Activated T-helper 2 cell treated with anti-CD3 and anti-CD28 coated beads, Interferon-gamma antibody, Interleukin-2, Interleukin-4, amounts not matched to agents 10 μg/mL and 5 μg/mL and 100 μg/mL, durations not matched to agents 14 hours and 24 hours and 36 hours (primary cell): ENCODE results near the gene CLTCL1. TPM values are rescaled to one million over a fixed set of nuclear protein-coding genes. Genes with fewer than 3 reads are reported as not detected.

ENCODE experiments used
- DNase-seq: peaks from one replicate; pipeline ENCODE4 v3.0.0; 2021; ENCODE audit warnings: low spot score
- H3K27ac Mint-ChIP-seq: one replicate; pipeline ENCODE4 v1.8.0; 2021; ENCODE audit warnings: mixed read lengths
- H3K27me3 Mint-ChIP-seq: one replicate; pipeline ENCODE4 v1.8.0; 2021; ENCODE audit warnings: low read depth, mixed read lengths
- H3K36me3 Mint-ChIP-seq: one replicate; pipeline ENCODE4 v1.8.0; 2021; ENCODE audit warnings: low read depth, mixed read lengths
- H3K4me1 Mint-ChIP-seq: one replicate; pipeline ENCODE4 v1.8.0; 2021; ENCODE audit warnings: low read depth, mixed read lengths
- H3K4me3 Mint-ChIP-seq: one replicate; pipeline ENCODE4 v1.8.0; 2021; ENCODE audit warnings: low read depth, mild to moderate bottlenecking, moderate library complexity, mixed read lengths
- H3K9me3 Mint-ChIP-seq: one replicate; pipeline ENCODE4 v1.8.0; 2021; ENCODE audit warnings: mixed read lengths
- intact Hi-C: fragments of 100-400 bp; cut with micrococcal nuclease; formaldehyde crosslinking; loops from one replicate; pipeline ENCODE4 v1.15.1; 2023
- total RNA-seq: library from RNA; stranded (reverse); gene quantifications from 2 replicates; pipeline ENCODE4 v1.2.3, GENCODE V29; 2022

Gene CLTCL1
- total RNA-seq, 1 donor from 2014 or later = 1.5 TPM

DNA sequence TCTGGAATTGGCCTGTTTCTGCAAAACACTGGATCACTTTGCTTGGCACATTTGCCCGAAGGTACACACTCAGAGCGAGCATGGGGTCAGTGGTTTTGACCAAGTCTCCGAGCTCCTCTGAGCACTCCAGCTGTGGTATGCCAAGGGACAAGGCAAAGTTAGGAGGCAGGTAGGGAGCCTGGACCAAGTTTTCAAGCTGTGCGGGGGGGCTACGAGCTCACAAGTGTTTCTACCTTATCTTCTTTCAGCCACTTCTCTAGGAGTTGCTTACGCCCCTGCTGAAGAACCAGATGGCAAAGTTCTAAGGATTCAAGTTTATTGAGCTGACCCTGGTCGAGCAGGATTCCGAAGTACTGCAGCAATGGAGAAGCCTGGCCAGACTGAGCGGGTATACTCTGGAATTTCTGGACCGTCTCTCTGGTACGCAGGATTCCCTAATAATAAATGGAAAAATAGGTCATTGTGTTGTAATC is 58.3 kb downstream of the CLTCL1 start:
- Mint-ChIP-seq H3K4me3 (no peak overlapping the region), H3K27ac (no peak overlapping the region), H3K36me3 (no peaks in the 10 kb centered on the region), H3K27me3 (peaks cover 17% of the 10 kb centered on the region), H3K9me3 (no peaks in the 10 kb centered on the region), H3K4me1 (no peaks in the 10 kb centered on the region)
- DNase-seq = no peak
- intact Hi-C loops = no loop called here

DNA sequence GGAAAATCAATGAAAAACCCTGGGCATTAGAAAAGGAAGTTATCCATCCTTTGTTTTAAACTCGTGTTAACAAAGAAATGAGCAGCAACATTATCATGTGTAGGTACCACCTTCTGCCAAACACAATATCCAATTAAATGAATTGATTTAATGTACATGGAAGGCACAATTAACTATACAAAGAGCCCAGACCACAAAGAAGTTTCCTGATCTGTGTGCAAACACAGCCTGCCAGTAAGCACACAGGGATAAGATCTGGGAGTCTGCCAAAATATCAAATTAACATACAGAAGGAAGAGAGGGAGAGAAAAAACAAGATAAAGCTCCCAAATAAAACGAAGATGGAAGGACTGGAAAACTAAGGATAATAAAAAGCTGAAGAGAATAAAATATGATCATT is 58.9 kb downstream of the CLTCL1 start:
- Mint-ChIP-seq H3K27ac (no peak overlapping the region), H3K4me1 (no peaks in the 10 kb centered on the region), H3K4me3 (no peak overlapping the region), H3K27me3 (peaks cover 17% of the 10 kb centered on the region), H3K9me3 (no peaks in the 10 kb centered on the region), H3K36me3 (no peaks in the 10 kb centered on the region)
- DNase-seq = no peak
- intact Hi-C loops = no loop called here

DNA sequence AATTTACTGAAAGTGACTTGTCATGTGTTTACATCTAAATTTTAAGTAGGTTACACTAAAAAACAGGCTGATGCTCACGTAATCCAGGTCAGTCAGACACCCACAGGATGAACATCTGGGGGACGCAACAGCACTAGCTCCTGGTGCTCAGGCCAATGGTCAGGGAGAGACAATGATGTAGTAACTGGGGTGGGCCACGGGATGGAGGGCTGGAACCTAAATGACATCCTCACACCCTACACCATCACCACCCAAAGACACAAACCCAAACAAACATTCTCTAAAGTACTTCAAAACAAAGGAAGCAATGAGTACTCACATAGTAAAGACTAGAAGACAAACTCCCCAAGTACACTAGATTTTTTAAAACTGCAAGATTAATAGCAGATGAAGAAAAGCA is 59.5 kb downstream of the CLTCL1 start:
- Mint-ChIP-seq H3K4me1 (no peaks in the 10 kb centered on the region), H3K27ac (no peak overlapping the region), H3K4me3 (no peak overlapping the region), H3K36me3 (no peaks in the 10 kb centered on the region), H3K9me3 (no peaks in the 10 kb centered on the region), H3K27me3 (peaks cover 14% of the 10 kb centered on the region)
- DNase-seq = no peak
- intact Hi-C loops = no loop called here

DNA sequence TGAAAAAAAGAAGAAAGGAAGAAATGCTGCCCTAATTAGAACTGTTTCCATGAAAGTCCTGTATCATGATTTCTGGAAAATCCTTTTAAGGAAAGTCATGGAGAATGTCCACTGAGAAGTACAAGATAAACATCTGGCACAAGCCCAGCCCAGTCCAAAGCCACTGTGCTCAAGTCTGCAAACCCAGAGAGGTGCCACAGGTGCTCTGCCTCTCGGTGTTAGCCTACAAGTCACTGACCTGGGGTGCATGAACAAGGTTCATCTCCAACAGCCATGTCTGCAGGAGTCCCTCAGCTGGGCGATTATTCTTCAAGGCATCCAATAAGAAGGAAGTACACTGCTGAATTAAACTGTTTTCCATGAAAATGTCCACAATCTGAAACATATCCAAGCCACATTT is 61.9 kb downstream of the CLTCL1 start:
- intact Hi-C loops = no loop called here
- H3K27me3 Mint-ChIP-seq = peaks cover 11% of the 10 kb centered on the region
- no peak for DNase-seq
- no peaks in the 10 kb centered on the region for H3K4me1 Mint-ChIP-seq
- no peak overlapping the region for H3K4me3 Mint-ChIP-seq
- no peaks in the 10 kb centered on the region for H3K36me3 Mint-ChIP-seq
- H3K27ac Mint-ChIP-seq = no peak overlapping the region
- no peaks in the 10 kb centered on the region for H3K9me3 Mint-ChIP-seq

DNA sequence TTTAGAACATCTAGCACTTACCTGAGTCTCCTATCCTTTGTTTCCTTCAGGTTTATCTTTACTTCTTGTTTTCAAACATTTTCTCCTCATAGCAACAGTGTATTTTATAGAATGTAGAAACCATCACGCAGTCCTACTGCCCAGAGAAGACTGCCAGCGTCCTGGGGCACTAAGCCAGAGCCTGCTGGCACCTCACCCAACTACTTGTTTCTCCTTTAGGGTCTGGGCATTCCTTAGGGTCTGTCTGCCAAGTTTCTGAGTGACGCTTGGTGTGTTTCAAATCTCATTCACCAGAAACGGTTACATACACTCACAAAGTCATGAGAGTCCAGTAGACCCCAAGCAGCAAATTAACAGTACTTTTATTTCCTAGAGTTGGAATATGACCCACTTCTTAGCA is 63.3 kb downstream of the CLTCL1 start:
- DNase-seq = no peak
- Mint-ChIP-seq H3K9me3 (no peaks in the 10 kb centered on the region), H3K4me3 (no peak overlapping the region), H3K4me1 (no peaks in the 10 kb centered on the region), H3K36me3 (no peaks in the 10 kb centered on the region), H3K27me3 (peaks cover 8% of the 10 kb centered on the region), H3K27ac (no peak overlapping the region)
- intact Hi-C loops = no loop called here

DNA sequence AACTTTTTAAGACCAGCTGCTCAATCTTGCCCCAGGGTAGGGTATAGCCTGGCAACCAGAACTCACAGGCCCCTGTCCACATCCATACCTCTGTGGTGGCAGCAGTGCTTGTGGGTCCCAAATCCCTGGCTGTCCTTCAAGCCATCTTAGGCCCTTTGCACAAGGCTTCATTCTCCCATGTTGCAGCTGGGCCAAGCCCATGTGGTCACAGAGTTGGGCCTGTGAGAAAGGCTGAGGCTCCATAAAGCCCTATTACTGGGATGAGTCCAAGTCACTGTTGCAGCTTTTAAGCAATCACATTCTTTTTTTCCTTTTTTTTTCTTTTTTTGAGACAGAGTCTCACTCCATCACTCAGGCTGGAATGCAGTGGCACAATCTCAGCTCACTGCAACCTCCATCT is 65.1 kb downstream of the CLTCL1 start:
- Mint-ChIP-seq H3K9me3 (no peaks in the 10 kb centered on the region), H3K27me3 (no peaks in the 10 kb centered on the region), H3K36me3 (no peaks in the 10 kb centered on the region), H3K4me1 (no peaks in the 10 kb centered on the region), H3K27ac (no peak overlapping the region), H3K4me3 (no peak overlapping the region)
- DNase-seq = no peak
- intact Hi-C loops = no loop called here

DNA sequence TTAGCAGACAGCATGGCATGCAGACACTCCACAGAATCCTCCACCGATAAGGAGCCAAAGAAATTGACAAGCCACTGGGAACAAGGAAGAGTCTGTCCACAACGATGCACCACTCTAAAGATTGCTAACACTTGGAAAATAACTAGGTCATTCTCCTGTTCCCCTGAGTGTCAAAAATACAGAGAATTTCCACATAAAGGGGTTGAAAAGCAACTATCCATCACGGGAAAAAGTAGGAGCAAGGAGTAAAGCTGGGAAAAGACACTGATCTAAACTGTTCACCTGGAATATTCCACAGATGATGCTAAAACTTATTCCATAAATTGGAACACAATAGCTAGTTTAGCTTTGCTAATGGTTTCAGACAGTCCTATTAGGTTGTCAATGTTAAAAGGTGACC is 66.0 kb downstream of the CLTCL1 start:
- H3K9me3 Mint-ChIP-seq = no peaks in the 10 kb centered on the region
- H3K4me3 Mint-ChIP-seq = no peak overlapping the region
- no peaks in the 10 kb centered on the region for H3K36me3 Mint-ChIP-seq
- H3K4me1 Mint-ChIP-seq = no peaks in the 10 kb centered on the region
- H3K27me3 Mint-ChIP-seq = no peaks in the 10 kb centered on the region
- DNase-seq = no peak
- intact Hi-C loops = no loop called here
- H3K27ac Mint-ChIP-seq = no peak overlapping the region

DNA sequence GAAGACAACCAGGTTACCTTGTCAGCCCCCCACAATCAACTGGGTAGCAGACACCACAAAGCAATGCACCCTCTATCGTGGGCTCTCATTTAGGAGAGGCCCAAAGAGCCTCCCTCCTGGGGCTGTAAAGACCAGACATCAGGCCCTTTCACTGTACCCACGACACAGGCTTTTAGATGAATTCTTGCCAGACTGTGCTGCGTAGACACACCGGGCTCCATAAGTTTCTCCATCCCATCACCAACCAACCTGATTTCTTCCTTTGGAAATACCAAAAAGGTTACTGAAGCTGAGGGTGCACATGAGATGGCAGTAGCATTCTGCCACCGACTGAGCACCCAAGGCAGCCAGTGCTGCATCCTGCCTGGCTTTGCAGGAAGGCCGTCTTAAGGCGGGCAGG is 66.5 kb downstream of the CLTCL1 start:
- H3K27ac Mint-ChIP-seq = no peak overlapping the region
- no peak overlapping the region for H3K4me3 Mint-ChIP-seq
- H3K9me3 Mint-ChIP-seq = no peaks in the 10 kb centered on the region
- no peaks in the 10 kb centered on the region for H3K27me3 Mint-ChIP-seq
- no peak for DNase-seq
- intact Hi-C loops = no loop called here
- H3K4me1 Mint-ChIP-seq = no peaks in the 10 kb centered on the region
- no peaks in the 10 kb centered on the region for H3K36me3 Mint-ChIP-seq

DNA sequence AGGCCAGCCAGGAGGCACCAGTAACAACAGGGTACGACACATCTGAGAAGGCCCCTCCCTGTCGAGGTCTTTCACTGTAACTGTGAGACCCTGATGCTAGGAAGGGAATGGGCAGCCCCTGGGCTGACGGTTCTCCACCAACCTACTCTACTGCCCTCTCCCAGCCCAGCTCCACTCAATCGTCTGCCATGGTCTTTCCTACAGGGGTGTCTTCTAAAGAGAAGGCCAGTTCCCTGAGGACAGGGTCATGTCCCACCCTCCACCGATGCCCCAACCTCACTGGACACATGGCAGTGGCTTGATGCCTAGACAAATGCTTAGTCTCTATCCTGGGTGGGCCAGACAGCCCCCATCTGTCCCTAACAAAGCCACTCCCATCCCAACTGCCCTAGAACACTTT is 67.0 kb downstream of the CLTCL1 start:
- H3K4me1 Mint-ChIP-seq = no peaks in the 10 kb centered on the region
- no peak overlapping the region for H3K27ac Mint-ChIP-seq
- no peaks in the 10 kb centered on the region for H3K9me3 Mint-ChIP-seq
- no peaks in the 10 kb centered on the region for H3K36me3 Mint-ChIP-seq
- intact Hi-C loops = no loop called here
- H3K4me3 Mint-ChIP-seq = no peak overlapping the region
- H3K27me3 Mint-ChIP-seq = no peaks in the 10 kb centered on the region
- no peak for DNase-seq

DNA sequence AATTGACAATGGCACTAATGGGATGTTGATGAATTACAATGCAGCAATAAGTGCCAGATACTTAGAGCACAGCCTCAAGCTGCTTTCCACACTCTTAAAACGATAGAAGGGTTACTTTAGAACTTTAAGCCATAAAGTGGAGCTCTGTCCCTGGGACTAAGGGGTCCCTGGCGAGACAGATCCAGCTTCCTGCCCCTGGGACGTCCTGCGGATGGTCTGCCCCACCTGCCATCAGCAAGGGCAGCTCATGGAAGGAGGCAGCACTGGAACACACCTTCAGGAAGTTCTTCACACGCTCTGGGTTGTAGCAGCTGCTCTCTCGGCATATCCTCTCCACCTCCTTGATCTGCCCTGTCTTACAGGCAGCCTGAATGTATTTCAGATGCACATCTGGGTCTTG is 67.9 kb downstream of the CLTCL1 start:
- Mint-ChIP-seq H3K27ac (no peak overlapping the region), H3K9me3 (no peaks in the 10 kb centered on the region), H3K27me3 (no peaks in the 10 kb centered on the region), H3K4me3 (no peak overlapping the region), H3K36me3 (no peaks in the 10 kb centered on the region), H3K4me1 (no peaks in the 10 kb centered on the region)
- intact Hi-C loops = no loop called here
- DNase-seq = no peak

DNA sequence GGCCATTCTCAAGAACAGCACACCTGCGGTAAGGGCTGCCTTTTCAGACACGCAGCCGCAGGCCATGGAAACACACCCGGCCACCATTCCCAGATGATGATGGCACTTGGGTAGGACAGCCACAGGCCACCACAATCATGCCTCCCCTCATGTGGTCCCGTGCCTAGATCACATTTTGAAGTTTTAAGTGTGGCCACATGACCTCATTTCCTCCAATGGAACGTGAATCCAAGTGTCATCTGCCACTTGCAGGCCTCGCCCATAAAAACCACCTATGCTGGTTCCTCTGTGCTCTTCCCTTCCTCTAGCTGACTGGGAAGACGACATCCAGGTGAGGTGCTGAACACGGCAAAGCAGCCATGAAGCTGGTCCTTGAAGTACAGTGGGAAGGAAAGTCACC is 68.4 kb downstream of the CLTCL1 start:
- Mint-ChIP-seq H3K9me3 (no peaks in the 10 kb centered on the region), H3K4me1 (no peaks in the 10 kb centered on the region), H3K27me3 (no peaks in the 10 kb centered on the region), H3K36me3 (no peaks in the 10 kb centered on the region), H3K4me3 (no peak overlapping the region), H3K27ac (no peak overlapping the region)
- intact Hi-C loops = no loop called here
- DNase-seq = no peak

DNA sequence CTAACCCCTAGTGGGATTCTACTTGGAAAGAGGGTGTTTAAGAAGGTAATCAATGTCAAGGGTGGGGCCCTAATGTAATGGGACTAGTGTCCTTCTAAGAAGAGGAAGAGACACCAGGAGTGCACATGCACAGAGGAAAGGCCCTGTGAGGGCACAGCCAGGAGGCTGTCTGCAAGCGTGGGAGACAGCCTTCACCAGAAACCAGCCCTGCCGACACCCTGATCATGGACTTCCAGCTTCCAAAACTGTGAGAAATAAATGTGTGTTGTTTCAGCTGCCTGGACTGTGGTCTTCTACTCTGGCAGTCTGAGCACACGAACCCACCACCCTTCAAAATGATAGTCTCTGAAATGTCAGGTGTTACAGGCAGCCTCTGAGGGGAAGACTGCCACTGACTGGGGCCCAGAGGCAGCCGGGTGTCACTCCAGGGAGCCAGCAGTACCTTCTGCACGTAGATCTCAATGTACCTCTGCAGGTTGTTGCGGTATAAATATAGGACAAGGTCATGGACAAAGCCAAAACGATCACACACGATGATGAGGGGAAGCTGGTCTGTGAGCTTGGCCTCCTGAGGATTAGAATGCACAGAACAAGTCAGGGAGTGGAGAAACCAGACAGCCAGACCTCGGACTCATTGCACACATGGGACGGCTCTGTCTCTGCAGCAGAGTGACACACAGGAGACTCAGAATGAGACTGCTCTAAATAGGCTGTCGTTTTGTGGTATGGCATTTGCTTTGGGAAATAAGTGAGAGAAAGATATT is 69.1 kb downstream of the CLTCL1 start:
- H3K4me3 Mint-ChIP-seq = no peak overlapping the region
- H3K27ac Mint-ChIP-seq = no peak overlapping the region
- no peak for DNase-seq
- peaks cover 3% of the 10 kb centered on the region for H3K4me1 Mint-ChIP-seq
- H3K9me3 Mint-ChIP-seq = no peaks in the 10 kb centered on the region
- no peaks in the 10 kb centered on the region for H3K27me3 Mint-ChIP-seq
- no peaks in the 10 kb centered on the region for H3K36me3 Mint-ChIP-seq
- intact Hi-C loops = no loop called here

DNA sequence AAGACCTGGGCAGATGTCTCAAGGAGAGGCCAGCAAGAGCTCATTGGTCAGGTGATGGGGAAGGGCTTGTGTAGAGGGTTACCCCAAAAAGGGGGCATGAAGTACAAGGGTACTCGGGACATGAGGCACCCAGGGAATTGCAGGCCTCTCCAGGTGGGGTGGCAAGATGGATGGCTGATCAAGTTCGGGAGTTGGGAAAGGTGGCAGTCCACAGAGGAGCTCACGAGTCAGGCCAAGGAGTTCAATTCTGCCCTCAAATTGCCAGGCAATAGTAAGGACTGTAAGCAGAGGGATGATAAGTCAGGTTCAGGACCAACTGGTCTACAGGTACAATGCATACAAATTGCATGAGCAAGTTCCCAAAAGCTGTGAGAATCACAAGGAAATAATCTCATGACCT is 70.7 kb downstream of the CLTCL1 start:
- DNase-seq = no peak
- Mint-ChIP-seq H3K27me3 (no peaks in the 10 kb centered on the region), H3K4me3 (no peak overlapping the region), H3K9me3 (no peaks in the 10 kb centered on the region), H3K4me1 (peaks cover 3% of the 10 kb centered on the region), H3K27ac (no peak overlapping the region), H3K36me3 (no peaks in the 10 kb centered on the region)
- intact Hi-C loops = no loop called here
